Ishikawa (cell line): ENCODE data around the gene FOXP1.

ENCODE experiments used
- CEBPB ChIP-seq: IDR thresholded peaks from 2 replicates; pipeline ENCODE4 v1.6.1; 2012
- CREB1 ChIP-seq: IDR thresholded peaks from 2 replicates; pipeline ENCODE4 v1.6.1; 2012; ENCODE audit warnings: low read depth
- EGR1 ChIP-seq: IDR thresholded peaks from 2 replicates; pipeline ENCODE4 v1.6.1; 2012
- EP300 ChIP-seq: IDR thresholded peaks from 2 replicates; pipeline ENCODE4 v1.6.1; 2012; ENCODE audit warnings: borderline replicate concordance
- FOXM1 ChIP-seq: IDR thresholded peaks from 2 replicates; pipeline ENCODE4 v1.6.1; 2012; ENCODE audit warnings: low read depth, borderline replicate concordance
- NFIC ChIP-seq: IDR thresholded peaks from 2 replicates; pipeline ENCODE4 v1.6.1; 2012
- RAD21 ChIP-seq: IDR thresholded peaks from 2 replicates; pipeline ENCODE4 v1.6.1; 2012; ENCODE audit warnings: low read depth
- TAF1 ChIP-seq: IDR thresholded peaks from 2 replicates; pipeline ENCODE4 v1.6.1; 2012; ENCODE audit warnings: low read depth, mild to moderate bottlenecking
- TCF12 ChIP-seq: IDR thresholded peaks from 2 replicates; pipeline ENCODE4 v1.6.1; 2012; ENCODE audit warnings: low read depth
- TEAD4 ChIP-seq: IDR thresholded peaks from 2 replicates; pipeline ENCODE4 v1.6.1; 2012
- YY1 ChIP-seq: IDR thresholded peaks from 2 replicates; pipeline ENCODE4 v1.6.1; 2012; ENCODE audit warnings: low read depth
- ZBTB7A ChIP-seq: IDR thresholded peaks from 2 replicates; pipeline ENCODE4 v1.6.1; 2012; ENCODE audit warnings: low read depth
- TF ChIP-seq, protein P1 (sequence below): IDR thresholded peaks from 2 replicates; pipeline ENCODE4 v1.6.1; 2012
- TF ChIP-seq, protein P2 (sequence below): IDR thresholded peaks from 2 replicates; pipeline ENCODE4 v1.6.1; 2012; ENCODE audit warnings: low read depth, mild to moderate bottlenecking
- TF ChIP-seq, protein P3 (sequence below): IDR thresholded peaks from 2 replicates; pipeline ENCODE4 v1.6.1; 2012

Gene FOXP1

DNA sequence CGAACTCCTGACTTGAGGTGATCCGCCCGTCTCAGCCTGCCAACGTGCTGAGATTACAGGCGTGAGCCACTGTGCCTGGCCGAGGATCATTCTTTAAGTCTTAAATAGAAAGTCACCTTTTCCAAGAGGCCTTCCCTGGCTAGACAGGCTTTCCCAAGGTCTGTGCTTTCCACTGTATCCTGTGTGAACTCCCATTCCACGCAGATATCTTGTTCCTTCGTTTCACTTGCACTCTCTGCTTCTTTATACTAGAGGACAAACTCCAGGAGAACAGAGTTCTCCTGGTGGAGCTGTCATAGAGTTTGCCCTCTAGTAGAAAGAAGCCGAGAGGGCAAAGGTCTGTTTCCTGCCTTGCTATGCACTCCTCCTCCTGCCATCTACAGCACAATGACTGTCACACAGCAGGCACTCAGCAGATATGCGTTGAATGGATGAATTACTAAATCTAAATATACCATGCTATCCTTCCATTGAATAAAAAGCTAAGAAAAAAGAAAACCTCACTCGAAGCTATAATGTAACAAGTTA, 211.2 kb downstream of the FOXP1 start:
- TF ChIP-seq TAF1: no peak
- no peak for TF ChIP-seq CREB1
- no peak for TF ChIP-seq EGR1
- TF ChIP-seq TCF12: no peak
- TF ChIP-seq, protein P1, sequence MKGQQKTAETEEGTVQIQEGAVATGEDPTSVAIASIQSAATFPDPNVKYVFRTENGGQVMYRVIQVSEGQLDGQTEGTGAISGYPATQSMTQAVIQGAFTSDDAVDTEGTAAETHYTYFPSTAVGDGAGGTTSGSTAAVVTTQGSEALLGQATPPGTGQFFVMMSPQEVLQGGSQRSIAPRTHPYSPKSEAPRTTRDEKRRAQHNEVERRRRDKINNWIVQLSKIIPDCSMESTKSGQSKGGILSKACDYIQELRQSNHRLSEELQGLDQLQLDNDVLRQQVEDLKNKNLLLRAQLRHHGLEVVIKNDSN: no peak
- TF ChIP-seq, protein P2, sequence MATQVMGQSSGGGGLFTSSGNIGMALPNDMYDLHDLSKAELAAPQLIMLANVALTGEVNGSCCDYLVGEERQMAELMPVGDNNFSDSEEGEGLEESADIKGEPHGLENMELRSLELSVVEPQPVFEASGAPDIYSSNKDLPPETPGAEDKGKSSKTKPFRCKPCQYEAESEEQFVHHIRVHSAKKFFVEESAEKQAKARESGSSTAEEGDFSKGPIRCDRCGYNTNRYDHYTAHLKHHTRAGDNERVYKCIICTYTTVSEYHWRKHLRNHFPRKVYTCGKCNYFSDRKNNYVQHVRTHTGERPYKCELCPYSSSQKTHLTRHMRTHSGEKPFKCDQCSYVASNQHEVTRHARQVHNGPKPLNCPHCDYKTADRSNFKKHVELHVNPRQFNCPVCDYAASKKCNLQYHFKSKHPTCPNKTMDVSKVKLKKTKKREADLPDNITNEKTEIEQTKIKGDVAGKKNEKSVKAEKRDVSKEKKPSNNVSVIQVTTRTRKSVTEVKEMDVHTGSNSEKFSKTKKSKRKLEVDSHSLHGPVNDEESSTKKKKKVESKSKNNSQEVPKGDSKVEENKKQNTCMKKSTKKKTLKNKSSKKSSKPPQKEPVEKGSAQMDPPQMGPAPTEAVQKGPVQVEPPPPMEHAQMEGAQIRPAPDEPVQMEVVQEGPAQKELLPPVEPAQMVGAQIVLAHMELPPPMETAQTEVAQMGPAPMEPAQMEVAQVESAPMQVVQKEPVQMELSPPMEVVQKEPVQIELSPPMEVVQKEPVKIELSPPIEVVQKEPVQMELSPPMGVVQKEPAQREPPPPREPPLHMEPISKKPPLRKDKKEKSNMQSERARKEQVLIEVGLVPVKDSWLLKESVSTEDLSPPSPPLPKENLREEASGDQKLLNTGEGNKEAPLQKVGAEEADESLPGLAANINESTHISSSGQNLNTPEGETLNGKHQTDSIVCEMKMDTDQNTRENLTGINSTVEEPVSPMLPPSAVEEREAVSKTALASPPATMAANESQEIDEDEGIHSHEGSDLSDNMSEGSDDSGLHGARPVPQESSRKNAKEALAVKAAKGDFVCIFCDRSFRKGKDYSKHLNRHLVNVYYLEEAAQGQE: no peak
- no peak for TF ChIP-seq EP300
- TF ChIP-seq YY1: no peak
- TF ChIP-seq TEAD4: no peak
- TF ChIP-seq, protein P3, sequence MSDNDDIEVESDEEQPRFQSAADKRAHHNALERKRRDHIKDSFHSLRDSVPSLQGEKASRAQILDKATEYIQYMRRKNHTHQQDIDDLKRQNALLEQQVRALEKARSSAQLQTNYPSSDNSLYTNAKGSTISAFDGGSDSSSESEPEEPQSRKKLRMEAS: no peak

DNA sequence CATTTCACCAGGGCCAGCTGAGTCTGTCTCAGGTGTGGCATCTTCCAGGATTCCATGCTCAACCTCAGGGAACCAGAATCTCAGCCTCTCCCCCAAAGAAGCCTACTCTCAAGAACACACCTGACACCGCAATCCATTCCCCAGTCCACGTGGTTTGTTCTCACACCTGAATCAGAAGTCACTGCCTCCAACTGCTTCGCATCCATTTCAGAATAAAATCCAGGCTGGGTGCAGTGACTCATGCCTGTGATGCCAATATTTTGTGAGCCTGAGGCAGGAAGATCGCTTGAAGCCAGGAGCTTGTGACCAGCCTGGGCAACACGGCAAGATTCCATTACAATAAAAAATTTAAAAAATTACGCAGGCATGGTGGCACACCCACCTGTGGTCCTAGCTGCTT, 212.2 kb downstream of the FOXP1 start:
- TF ChIP-seq EGR1: no peak
- no peak for TF ChIP-seq TEAD4
- TF ChIP-seq, protein P3: no peak
- TF ChIP-seq ZBTB7A: no peak

DNA sequence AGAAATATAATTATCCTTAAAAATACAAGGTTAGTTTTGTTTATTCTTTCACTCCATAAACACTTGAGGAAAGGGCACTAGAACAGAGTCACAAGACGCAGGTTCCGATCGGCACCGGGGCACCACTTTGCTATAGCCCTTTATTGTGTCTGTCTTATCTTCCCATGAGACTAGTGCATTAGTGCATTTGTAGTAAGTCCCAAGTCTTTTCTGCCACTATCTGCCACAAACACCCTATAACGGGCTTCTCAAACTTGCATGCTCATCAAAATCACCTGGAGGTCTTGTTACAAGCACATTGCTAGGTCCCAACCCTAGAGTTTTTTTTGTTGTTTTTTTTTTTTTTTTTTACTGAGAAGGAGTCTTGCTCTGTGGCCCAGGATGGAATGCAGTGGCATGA, 213.1 kb downstream of the FOXP1 start:
- TF ChIP-seq EP300: no peak
- TF ChIP-seq, protein P1: no peak
- TF ChIP-seq, protein P2: no peak

DNA sequence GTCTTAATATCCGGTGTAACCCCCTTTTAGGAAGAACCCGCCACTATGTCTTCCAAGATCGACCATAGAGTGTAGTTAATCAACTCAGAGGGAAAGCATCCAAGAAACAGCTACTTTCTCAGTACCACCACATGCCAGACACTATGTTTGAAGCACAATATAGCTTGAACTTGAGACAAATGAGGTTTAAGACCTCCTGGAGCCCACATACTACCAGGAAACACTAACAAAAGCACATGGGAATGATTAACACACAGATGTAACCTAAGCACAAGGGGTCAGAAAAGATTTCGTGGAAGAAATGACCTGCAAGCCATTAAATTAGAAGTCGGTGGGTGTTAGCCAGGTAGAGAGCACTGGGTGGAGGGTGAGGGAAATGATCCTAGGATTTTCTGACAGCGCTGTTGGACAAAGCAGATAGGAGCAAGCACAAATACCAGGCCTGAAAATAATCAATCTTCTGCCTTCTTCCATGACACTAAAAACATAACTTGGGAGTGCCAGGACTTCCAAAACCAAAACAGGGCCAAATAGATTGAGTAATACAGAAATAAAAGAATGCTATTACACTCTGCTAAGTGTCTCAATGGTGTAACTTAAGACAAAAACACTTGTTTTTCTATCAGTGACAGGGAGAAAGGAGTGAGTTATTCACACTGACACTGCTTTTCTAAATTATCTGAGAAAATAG, 213.7 kb downstream of the FOXP1 start:
- TF ChIP-seq, protein P2: no peak
- no peak for TF ChIP-seq CREB1

DNA sequence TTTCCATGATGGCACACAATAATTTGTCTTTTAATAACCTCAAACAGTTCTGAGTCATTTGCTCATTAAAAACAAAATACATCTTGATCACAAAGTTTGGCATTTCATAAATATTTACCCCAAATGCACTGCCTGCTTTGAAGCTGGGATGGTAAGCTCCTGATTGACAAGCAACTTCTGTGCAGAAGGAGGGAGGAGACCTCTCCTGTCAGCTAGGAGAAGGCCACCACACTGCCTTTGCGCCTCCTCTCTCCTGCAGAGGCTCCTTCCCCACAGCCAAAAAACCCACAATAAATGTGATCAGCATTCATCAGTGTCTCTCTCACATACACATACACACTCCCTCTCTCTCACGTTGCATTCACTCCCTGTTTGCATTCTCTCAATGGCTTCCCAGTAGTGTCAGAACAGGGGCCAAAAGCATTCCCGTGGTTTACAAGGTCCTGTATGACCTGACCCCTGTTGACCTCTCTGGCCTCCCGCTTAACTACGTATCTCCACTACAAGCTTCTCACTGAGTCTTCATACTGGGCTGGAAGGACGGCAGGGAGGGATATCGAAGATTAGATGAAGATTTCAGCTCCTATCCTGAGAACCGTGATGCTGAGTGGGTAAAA, 216.4 kb downstream of the FOXP1 start:
- TF ChIP-seq, protein P3: no peak
- TF ChIP-seq, protein P1: no peak
- TF ChIP-seq CEBPB (no peak), RAD21 (no peak), TCF12 (no peak), ZBTB7A (no peak), TAF1 (no peak), FOXM1 (no peak), NFIC (no peak), EP300 (no peak), CREB1 (no peak), EGR1 (no peak), YY1 (no peak), TEAD4 (no peak)
- TF ChIP-seq, protein P2: no peak
